Neural progenitor cell (in vitro differentiated cells): ENCODE results near the gene AP1B1.

Experiments
- CTCF ChIP-seq: fragments of 200-600 bp; sonication (generic); IDR thresholded peaks from 2 replicates; pipeline ENCODE4 v1.5.1; 2017; ENCODE audit warnings: antibody characterized with exemption, mild to moderate bottlenecking
- EZH2phosphoT487 ChIP-seq: fragments of 200-600 bp; sonication (generic); IDR thresholded peaks from 2 replicates; pipeline ENCODE4 v1.6.1; 2017; ENCODE audit warnings: antibody characterized with exemption

GRCh38 chr22:29308791-29309262 lies 79.5 kb downstream of the AP1B1 start:
- TF ChIP-seq CTCF, result no peak
- TF ChIP-seq EZH2phosphoT487, result no peak
